DLD1 (cell line): ENCODE measurements around the gene GBX1.

Source experiments
- in situ Hi-C: cut with HindIII; loops from 2 replicates; pipeline ENCODE4 v1.10.0; 2017; ENCODE audit warnings: low sequenced_read_pairs

Gene GBX1

GRCh38 chr7:151195616-151196450 lies 28.3 kb upstream of the GBX1 start:
- in situ Hi-C loops: no loop called here

- in situ Hi-C loops: no loop called here
Measured at GRCh38 chr7:151194188-151194587, 26.7 kb upstream of the GBX1 start.

- in situ Hi-C loops: no loop called here
Measured at GRCh38 chr7:151193203-151193978, 25.9 kb upstream of the GBX1 start.

- in situ Hi-C loops: no loop called here
Measured at GRCh38 chr7:151192002-151192539, 24.6 kb upstream of the GBX1 start.

GRCh38 chr7:151191544-151191943 lies 24.1 kb upstream of the GBX1 start:
- in situ Hi-C loops: no loop called here

- in situ Hi-C loops: no loop called here
Measured at GRCh38 chr7:151189038-151189437, 21.5 kb upstream of the GBX1 start.

- in situ Hi-C loops: no loop called here
Measured at GRCh38 chr7:151188252-151188542, 20.7 kb upstream of the GBX1 start.

GRCh38 chr7:151187409-151188251 lies 20.1 kb upstream of the GBX1 start:
- in situ Hi-C loops: no loop called here

GRCh38 chr7:151186640-151187408 lies 19.3 kb upstream of the GBX1 start, which contains the start of gene ASB10:
Gene ASB10 (minus strand): TSS chr7:151187250. CDS start chr7:151187130, 120 bp downstream.
- in situ Hi-C loops: no loop called here

GRCh38 chr7:151185762-151186639 lies 18.5 kb upstream of the GBX1 start:
- in situ Hi-C loops: no loop called here

GRCh38 chr7:151181011-151181431 lies 13.5 kb upstream of the GBX1 start:
- in situ Hi-C loops: no loop called here

- in situ Hi-C loops: no loop called here
Measured at GRCh38 chr7:151179946-151180345, 12.5 kb upstream of the GBX1 start.

GRCh38 chr7:151179287-151179860 lies 11.9 kb upstream of the GBX1 start:
- in situ Hi-C loops: no loop called here

- in situ Hi-C loops: no loop called here
Measured at GRCh38 chr7:151178831-151179230, 11.3 kb upstream of the GBX1 start.

GRCh38 chr7:151178236-151178635 lies 10.7 kb upstream of the GBX1 start:
- in situ Hi-C loops: no loop called here

- in situ Hi-C loops: no loop called here
Measured at GRCh38 chr7:151177310-151177709, 9.8 kb upstream of the GBX1 start.

GRCh38 chr7:151176401-151176800 lies 8.9 kb upstream of the GBX1 start:
- in situ Hi-C loops: no loop called here

- in situ Hi-C loops: no loop called here
Measured at GRCh38 chr7:151175793-151176311, 8.4 kb upstream of the GBX1 start.
